B cell (primary cell): ENCODE data around the gene ZBED4. TPM values are rescaled to one million over a fixed set of nuclear protein-coding genes. Genes with fewer than 3 reads are reported as not detected.

Source experiments
- ATAC-seq: fragments of 200-7000 bp; cut with Tn5 transposase; one replicate; pipeline ENCODE4 v1.10.0; 2021; ENCODE audit warnings: low read depth, mild to moderate bottlenecking, moderate number of reproducible peaks, moderate library complexity
- CTCF ChIA-PET: fragments of 350-600 bp; sonication (Branson Sonifier 250); formaldehyde crosslinking; loops from one replicate; lab custom pipeline; 2021; ENCODE audit warnings: antibody characterized with exemption, inconsistent platforms; lab: Charles Lee
- POLR2A ChIA-PET: fragments of 350-600 bp; sonication (Branson Sonifier 250); formaldehyde crosslinking; loops from one replicate; lab custom pipeline; 2021; ENCODE audit warnings: antibody characterized with exemption; lab: Charles Lee
- DNase-seq: peaks from one replicate; pipeline ENCODE4 v3.0.0; 2013
- H2AFZ ChIP-seq: 2 replicates; pipeline ENCODE4 v1.6.1; 2012; ENCODE audit warnings: mild to moderate bottlenecking, low read depth, low read length; ENCODE audit not compliant: insufficient read depth, poor library complexity, severe bottlenecking
- H3K27ac ChIP-seq, 2 donors: 1 replicate in 1 of 2; 2 replicates in 1 of 2; pipeline ENCODE4 v1.5.1; 2012 to 2013; ENCODE audit warnings: low read length in 2 of 2, mild to moderate bottlenecking in 2 of 2, moderate library complexity in 1 of 2
- H3K27me3 ChIP-seq, 4 experiments: fragments of 200-600 bp in 1 of 4; sonication (generic) in 1 of 4; replicated peaks in 1 of 4; 1 replicate in 2 of 4; 2 replicates in 2 of 4; pipeline versions ENCODE4 v1.6.1 to v1.7.0; 2013 to 2016; ENCODE audit warnings: low read length in 3 of 4, mild to moderate bottlenecking in 2 of 4, mixed read lengths in 1 of 4, moderate library complexity in 1 of 4; ENCODE audit not compliant: insufficient read depth in 4 of 4, control insufficient read depth in 3 of 4; ENCODE audit errors: control extremely low read depth in 1 of 4
- H3K36me3 ChIP-seq, 2 experiments: replicated peaks in 1 of 2; 1 replicate in 1 of 2; 2 replicates in 1 of 2; pipeline versions ENCODE4 v1.6.1 to v1.7.1; 2013; ENCODE audit warnings: low read length in 1 of 2; ENCODE audit not compliant: insufficient read depth in 2 of 2, control insufficient read depth in 1 of 2; ENCODE audit errors: control extremely low read depth in 1 of 2, extremely low read depth in 1 of 2
- H3K4me1 ChIP-seq, 2 donors: fragments of 200-600 bp in 1 of 2; sonication (generic) in 1 of 2; 1 replicate in 1 of 2; 2 replicates in 1 of 2; pipeline versions ENCODE4 v1.5.1 to v1.6.1; 2013 to 2017; ENCODE audit warnings: low read length in 2 of 2; ENCODE audit not compliant: control insufficient read depth in 2 of 2, insufficient read depth in 2 of 2
- H3K4me2 ChIP-seq: replicated peaks from 2 replicates; pipeline ENCODE3; 2012; ENCODE audit warnings: mild to moderate bottlenecking, low read depth, low read length; ENCODE audit not compliant: poor library complexity, severe bottlenecking
- H3K4me3 ChIP-seq, 5 experiments: fragments of 200-600 bp in 1 of 5; sonication (generic) in 1 of 5; 1 replicate in 3 of 5; 2 replicates in 2 of 5; pipeline versions ENCODE4 v1.5.1 to v1.7.0; 2011 to 2016; ENCODE audit warnings: low read length in 4 of 5, mild to moderate bottlenecking in 4 of 5, low read depth in 2 of 5, control low read depth in 1 of 5, moderate library complexity in 1 of 5; ENCODE audit not compliant: insufficient read depth in 1 of 5; ENCODE audit errors: control extremely low read depth in 1 of 5, extremely low read depth in 1 of 5
- H3K79me2 ChIP-seq: fragments of 200-600 bp; sonication (generic); one replicate; pipeline ENCODE4 v1.6.0; 2016; ENCODE audit warnings: low read length; ENCODE audit not compliant: control insufficient read depth, insufficient read depth
- H3K9ac ChIP-seq: fragments of 200-600 bp; sonication (generic); 2 replicates; pipeline ENCODE4 v1.6.1; 2017; ENCODE audit warnings: mild to moderate bottlenecking, low read length, moderate library complexity
- H3K9me3 ChIP-seq, 3 donors: one replicate each; pipeline versions ENCODE4 v1.6.1 to v1.7.1; 2013; ENCODE audit warnings: low read length in 2 of 3; ENCODE audit not compliant: control insufficient read depth in 2 of 3, insufficient read depth in 1 of 3; ENCODE audit errors: control extremely low read depth in 1 of 3
- H4K20me1 ChIP-seq: 2 replicates; pipeline ENCODE4 v1.6.0; 2012; ENCODE audit warnings: mild to moderate bottlenecking, low read length; ENCODE audit not compliant: insufficient read depth, control insufficient read depth, poor library complexity, severe bottlenecking
- H3K27ac Mint-ChIP-seq: one replicate; pipeline ENCODE4 v1.8.0; 2021; ENCODE audit warnings: mixed read lengths
- H3K27me3 Mint-ChIP-seq: one replicate; pipeline ENCODE4 v1.8.0; 2021; ENCODE audit warnings: mixed read lengths
- H3K4me1 Mint-ChIP-seq: one replicate; pipeline ENCODE4 v1.8.0; 2021; ENCODE audit warnings: mixed read lengths
- H3K4me3 Mint-ChIP-seq: one replicate; pipeline ENCODE4 v1.8.0; 2021; ENCODE audit warnings: mixed read lengths
- H3K9me3 Mint-ChIP-seq: one replicate; pipeline ENCODE4 v1.8.0; 2022; ENCODE audit warnings: mixed read lengths; ENCODE audit not compliant: insufficient read depth
- CTCF ChIP-seq: fragments of 200-600 bp; IDR thresholded peaks from one replicate; pipeline ENCODE4 v1.8.0; 2022; ENCODE audit warnings: antibody characterized with exemption, mild to moderate bottlenecking
- EZH2 ChIP-seq: IDR thresholded peaks from 2 replicates; pipeline ENCODE4 v1.6.1; 2012; ENCODE audit warnings: borderline replicate concordance, low read depth, mild to moderate bottlenecking, moderate library complexity, low read length; ENCODE audit not compliant: insufficient read depth, poor library complexity, severe bottlenecking
- WGBS: methylation state at CpG from one replicate; pipeline ENCODE4 v1.1.5; 2013; ENCODE audit warnings: missing lambda C conversion rate; ENCODE audit not compliant: insufficient coverage; 5-methylcytosine and 5-hydroxymethylcytosine counted together
- intact Hi-C: fragments of 100-400 bp; cut with micrococcal nuclease; formaldehyde crosslinking; loops from one replicate; pipeline ENCODE4 v1.10.0; 2022
- polyA plus RNA-seq: library from polyadenylated mRNA; depleted of rRNA; stranded (reverse); fragments of >200 nt; gene quantifications from 2 replicates; pipeline ENCODE4 v1.2.3, GENCODE V29; 2012
- total RNA-seq, 2 donors: library from RNA; stranded (reverse); fragments of 120-200 nt in 1 of 2; gene quantifications; 1 replicate in 1 of 2; 2 replicates in 1 of 2; pipeline versions ENCODE4 v1.2.3 to v1.2.4, GENCODE V29; 2013 to 2022

The ZBED4 gene
- total and polyA plus RNA-seq, 2 donors (not counting 1 experiment from before 2014, with no cell fraction given) = 5.9 to 14.6 TPM

- POLR2A ChIA-PET = no interaction called here
- 100% methylated on average over 4 of the region's 7 CpGs for WGBS
- Mint-ChIP-seq H3K4me1 (peaks cover 12% of the 10 kb centered on the region), H3K9me3 (peaks cover 5% of the 10 kb centered on the region), H3K27me3 (no peaks in the 10 kb centered on the region), H3K4me3 (no peak overlapping the region), H3K27ac (no peak overlapping the region)
- H2AFZ ChIP-seq = no peak overlapping the region
- intact Hi-C loops = no loop called here
- H3K4me3 ChIP-seq = no peak overlapping the region
- no peak overlapping the region for H3K9ac ChIP-seq
- no peaks in the 10 kb centered on the region for H3K27me3 ChIP-seq
- peaks cover 0 to 15% (median 10%) of the 10 kb centered on the region in 3 donors for H3K9me3 ChIP-seq
- H3K27ac ChIP-seq = no peak overlapping the region
- no peak for TF ChIP-seq CTCF
- no peak for TF ChIP-seq EZH2
- peaks cover 94% of the 10 kb centered on the region for H3K79me2 ChIP-seq
- no peak overlapping the region for H3K4me2 ChIP-seq
- H4K20me1 ChIP-seq = peaks cover 53% of the 10 kb centered on the region
- DNase-seq (no peak), ATAC-seq (no peak)
- no peaks in the 10 kb centered on the region for H3K4me1 ChIP-seq
- H3K36me3 ChIP-seq = peaks cover 0 to 3% of the 10 kb centered on the region in 2 experiments
- CTCF ChIA-PET = interaction anchor here (1.1 kb wide), 1 partner anchor 15 kb away, joined by 3 read pairs; no protein-coding TSS in a partner anchor
Measured at GRCh38 chr22:49872347-49872746, 18.7 kb downstream of the ZBED4 start.

GRCh38 chr22:49873228-49873940 lies 19.7 kb downstream of the ZBED4 start:
- H3K9ac ChIP-seq = no peak overlapping the region
- H3K9me3 ChIP-seq = peaks cover 0 to 13% (median 10%) of the 10 kb centered on the region in 3 donors
- no peak overlapping the region for H2AFZ ChIP-seq
- no peak overlapping the region for H3K27ac ChIP-seq
- H4K20me1 ChIP-seq = peaks cover 58% of the 10 kb centered on the region
- Mint-ChIP-seq H3K4me3 (no peak overlapping the region), H3K27ac (no peak overlapping the region), H3K9me3 (peaks cover 5% of the 10 kb centered on the region), H3K27me3 (no peaks in the 10 kb centered on the region), H3K4me1 (peaks cover 12% of the 10 kb centered on the region)
- DNase-seq (no peak), ATAC-seq (no peak)
- TF ChIP-seq CTCF = no peak
- TF ChIP-seq EZH2 = no peak
- WGBS = 98% methylated on average over 7 of the region's 16 CpGs
- no peak overlapping the region for H3K4me3 ChIP-seq
- peaks cover 0 to 3% of the 10 kb centered on the region in 2 experiments for H3K36me3 ChIP-seq
- no peaks in the 10 kb centered on the region for H3K27me3 ChIP-seq
- H3K79me2 ChIP-seq = peaks cover 94% of the 10 kb centered on the region
- intact Hi-C loops = no loop called here
- CTCF ChIA-PET = interaction anchor here (0.6 to 0.8 kb wide), 2 partner anchors 18 to 512 kb away, joined by 3 to 4 read pairs; no protein-coding TSS in a partner anchor
- POLR2A ChIA-PET = no interaction called here
- no peak overlapping the region for H3K4me2 ChIP-seq
- H3K4me1 ChIP-seq = no peaks in the 10 kb centered on the region
